CD4-positive, alpha-beta T cell (primary cell): ENCODE data around the gene PTPRN2. TPM values are rescaled to one million over a fixed set of nuclear protein-coding genes. Genes with fewer than 3 reads are reported as not detected.
A peak's percentile ranks its signal among the peaks of the same experiment; 100 is the strongest.

Experiments
- ATAC-seq: fragments of 200-7000 bp; cut with Tn5 transposase; one replicate; pipeline ENCODE4 v1.10.0; 2022; ENCODE audit warnings: mild to moderate bottlenecking; ENCODE audit not compliant: poor library complexity
- CTCF ChIA-PET: fragments of 350-600 bp; sonication (Branson Sonifier 250); formaldehyde crosslinking; loops from one replicate; lab custom pipeline; 2021; ENCODE audit warnings: antibody characterized with exemption, inconsistent platforms; lab: Charles Lee
- POLR2A ChIA-PET: fragments of 350-600 bp; sonication (Branson Sonifier 250); formaldehyde crosslinking; loops from one replicate; lab custom pipeline; 2021; ENCODE audit warnings: antibody characterized with exemption, inconsistent platforms; lab: Charles Lee
- DNase-seq, 14 experiments: peaks; one replicate each; pipeline ENCODE4 v3.0.0-alpha.2; 2013 to 2020; ENCODE audit warnings: mixed read lengths in 2 of 14
- H3K27ac ChIP-seq, 2 donors: one replicate each; pipeline versions ENCODE4 v1.5.1 to v1.7.0; 2013; ENCODE audit warnings: low read length in 2 of 2, low read depth in 1 of 2, mild to moderate bottlenecking in 1 of 2
- H3K27me3 ChIP-seq, 2 experiments: 1 replicate in 1 of 2; 2 replicates in 1 of 2; pipeline versions ENCODE4 v1.6.1 to v1.7.0; 2013; ENCODE audit warnings: low read length in 2 of 2, control low read depth in 1 of 2, mild to moderate bottlenecking in 1 of 2, moderate library complexity in 1 of 2; ENCODE audit not compliant: insufficient read depth in 2 of 2, control insufficient read depth in 1 of 2
- H3K36me3 ChIP-seq: one replicate; pipeline ENCODE4 v1.6.1; 2013; ENCODE audit warnings: low read length, control low read depth; ENCODE audit not compliant: insufficient read depth
- H3K4me1 ChIP-seq: one replicate; pipeline ENCODE4 v1.6.1; 2013; ENCODE audit warnings: low read length, control low read depth; ENCODE audit not compliant: insufficient read depth
- H3K4me3 ChIP-seq: one replicate; pipeline ENCODE4 v1.5.1; 2013; ENCODE audit warnings: mild to moderate bottlenecking, low read length, moderate library complexity
- H3K9me3 ChIP-seq, 2 experiments: 1 replicate in 1 of 2; 2 replicates in 1 of 2; pipeline versions ENCODE4 v1.6.1 to v1.7.0; 2013; ENCODE audit warnings: low read length in 2 of 2, mild to moderate bottlenecking in 2 of 2, control low read depth in 1 of 2, moderate library complexity in 1 of 2; ENCODE audit not compliant: control insufficient read depth in 1 of 2, insufficient read depth in 1 of 2
- H3K27ac Mint-ChIP-seq: one replicate; pipeline ENCODE4 v1.8.0; 2020; ENCODE audit warnings: mixed read lengths
- H3K27me3 Mint-ChIP-seq: one replicate; pipeline ENCODE4 v1.8.0; 2021; ENCODE audit warnings: mixed read lengths
- H3K36me3 Mint-ChIP-seq: one replicate; pipeline ENCODE4 v1.8.0; 2021; ENCODE audit warnings: low read depth, mixed read lengths
- H3K4me1 Mint-ChIP-seq: one replicate; pipeline ENCODE4 v1.8.0; 2021; ENCODE audit warnings: low read depth, mixed read lengths
- H3K4me3 Mint-ChIP-seq: one replicate; pipeline ENCODE4 v1.8.0; 2020; ENCODE audit warnings: mild to moderate bottlenecking, mixed read lengths
- H3K9me3 Mint-ChIP-seq: one replicate; pipeline ENCODE4 v1.8.0; 2020; ENCODE audit warnings: mixed read lengths
- intact Hi-C, 2 experiments: fragments of 100-400 bp; cut with DNase I in 1 of 2; cut with micrococcal nuclease in 1 of 2; formaldehyde crosslinking; loops; one replicate each; pipeline versions ENCODE4 v1.15.1 to v1.9.0; 2023 to 2025; cut with DNase I, micrococcal nuclease
- total RNA-seq, 174 experiments: library from RNA in 2 of 174; stranded (reverse) in 2 of 174; gene quantifications; one replicate each; pipeline ENCODE4 v1.2.3 and lab custom pipeline; 2021 to 2026
- TF ChIP-seq, protein P1 (sequence below): fragments of 200-600 bp; IDR thresholded peaks from one replicate; pipeline ENCODE4 v1.8.0; 2022; ENCODE audit warnings: antibody characterized with exemption, mild to moderate bottlenecking

PTPRN2 gene
- total RNA-seq, 2 experiments from 2014 or later, result 0.34 to 0.44 TPM

DNA sequence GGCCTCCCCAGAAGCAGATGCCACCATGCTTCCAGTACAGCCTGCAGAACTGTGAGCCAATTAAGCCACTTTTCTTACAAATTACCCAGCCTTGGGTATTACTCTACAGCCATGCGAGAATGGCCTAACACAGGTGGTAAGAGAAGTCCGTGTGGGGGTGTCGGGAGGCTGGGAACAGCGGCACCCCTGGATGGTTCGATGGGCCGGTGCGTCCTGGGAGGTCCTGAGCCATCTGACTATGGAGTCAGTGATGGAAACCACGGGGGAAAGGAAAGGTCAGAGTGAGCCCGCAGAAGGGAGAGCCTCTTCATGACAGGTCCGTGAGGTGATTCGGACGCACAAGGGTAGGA lies 2.5 kb upstream of the PTPRN2 start:
- Histone ChIP-seq H3K4me3 (no peak overlapping the region), H3K27me3 (peaks cover 19 to 25% of the 10 kb centered on the region in 2 experiments), H3K4me1 (peaks cover 15% of the 10 kb centered on the region), H3K27ac (no peak overlapping the region), H3K36me3 (no peaks in the 10 kb centered on the region), H3K9me3 (peaks cover 0 to 53% of the 10 kb centered on the region in 2 experiments)
- peaks cover 29% of the 10 kb centered on the region for H3K27me3 Mint-ChIP-seq
- ATAC-seq (no peak), DNase-seq (no peak)
- peak overlapping the region; percentile 78 for H3K4me3 Mint-ChIP-seq
- H3K36me3 Mint-ChIP-seq, result no peaks in the 10 kb centered on the region
- TF ChIP-seq, protein P1, sequence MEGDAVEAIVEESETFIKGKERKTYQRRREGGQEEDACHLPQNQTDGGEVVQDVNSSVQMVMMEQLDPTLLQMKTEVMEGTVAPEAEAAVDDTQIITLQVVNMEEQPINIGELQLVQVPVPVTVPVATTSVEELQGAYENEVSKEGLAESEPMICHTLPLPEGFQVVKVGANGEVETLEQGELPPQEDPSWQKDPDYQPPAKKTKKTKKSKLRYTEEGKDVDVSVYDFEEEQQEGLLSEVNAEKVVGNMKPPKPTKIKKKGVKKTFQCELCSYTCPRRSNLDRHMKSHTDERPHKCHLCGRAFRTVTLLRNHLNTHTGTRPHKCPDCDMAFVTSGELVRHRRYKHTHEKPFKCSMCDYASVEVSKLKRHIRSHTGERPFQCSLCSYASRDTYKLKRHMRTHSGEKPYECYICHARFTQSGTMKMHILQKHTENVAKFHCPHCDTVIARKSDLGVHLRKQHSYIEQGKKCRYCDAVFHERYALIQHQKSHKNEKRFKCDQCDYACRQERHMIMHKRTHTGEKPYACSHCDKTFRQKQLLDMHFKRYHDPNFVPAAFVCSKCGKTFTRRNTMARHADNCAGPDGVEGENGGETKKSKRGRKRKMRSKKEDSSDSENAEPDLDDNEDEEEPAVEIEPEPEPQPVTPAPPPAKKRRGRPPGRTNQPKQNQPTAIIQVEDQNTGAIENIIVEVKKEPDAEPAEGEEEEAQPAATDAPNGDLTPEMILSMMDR, result no peak
- CTCF ChIA-PET, result no interaction called here
- peaks cover 14% of the 10 kb centered on the region for H3K4me1 Mint-ChIP-seq
- POLR2A ChIA-PET, result no interaction called here
- H3K27ac Mint-ChIP-seq, result no peak overlapping the region
- intact Hi-C loops, result no loop called here
- H3K9me3 Mint-ChIP-seq, result peaks cover 3% of the 10 kb centered on the region

DNA sequence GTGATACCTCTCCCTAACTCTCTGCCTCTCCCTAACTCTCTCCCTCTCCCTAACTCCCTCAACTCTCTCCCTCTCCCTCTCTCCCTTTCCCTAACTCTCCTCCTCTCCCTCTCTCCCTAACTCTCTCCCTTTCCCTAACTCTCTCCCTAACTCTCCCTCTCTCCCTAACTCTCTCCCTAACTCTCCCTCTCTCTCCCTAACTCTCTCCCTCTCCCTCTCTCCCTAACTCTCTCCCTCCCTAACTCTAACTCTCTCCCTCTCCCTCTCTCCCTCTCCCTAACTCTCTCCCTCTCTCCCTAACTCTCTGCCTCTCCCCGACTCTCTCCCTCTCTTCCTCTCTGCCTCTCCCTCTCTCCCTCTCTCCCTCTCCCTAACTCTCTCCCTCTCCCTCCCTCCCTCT lies 2.0 kb upstream of the PTPRN2 start:
- Mint-ChIP-seq H3K27ac (no peak overlapping the region), H3K4me1 (peaks cover 14% of the 10 kb centered on the region), H3K4me3 (no peak overlapping the region), H3K27me3 (peaks cover 34% of the 10 kb centered on the region), H3K36me3 (no peaks in the 10 kb centered on the region), H3K9me3 (peaks cover 3% of the 10 kb centered on the region)
- DNase-seq (no peak), ATAC-seq (no peak)
- TF ChIP-seq, protein P1, result no peak
- peaks cover 0 to 50% of the 10 kb centered on the region in 2 experiments for H3K9me3 ChIP-seq
- no peaks in the 10 kb centered on the region for H3K36me3 ChIP-seq
- ChIA-PET CTCF (no interaction called here), POLR2A (no interaction called here)
- intact Hi-C loops, result no loop called here
- peaks cover 15% of the 10 kb centered on the region for H3K4me1 ChIP-seq
- peaks cover 25 to 30% of the 10 kb centered on the region in 2 experiments for H3K27me3 ChIP-seq
- no peak overlapping the region for H3K27ac ChIP-seq
- H3K4me3 ChIP-seq, result no peak overlapping the region

DNA sequence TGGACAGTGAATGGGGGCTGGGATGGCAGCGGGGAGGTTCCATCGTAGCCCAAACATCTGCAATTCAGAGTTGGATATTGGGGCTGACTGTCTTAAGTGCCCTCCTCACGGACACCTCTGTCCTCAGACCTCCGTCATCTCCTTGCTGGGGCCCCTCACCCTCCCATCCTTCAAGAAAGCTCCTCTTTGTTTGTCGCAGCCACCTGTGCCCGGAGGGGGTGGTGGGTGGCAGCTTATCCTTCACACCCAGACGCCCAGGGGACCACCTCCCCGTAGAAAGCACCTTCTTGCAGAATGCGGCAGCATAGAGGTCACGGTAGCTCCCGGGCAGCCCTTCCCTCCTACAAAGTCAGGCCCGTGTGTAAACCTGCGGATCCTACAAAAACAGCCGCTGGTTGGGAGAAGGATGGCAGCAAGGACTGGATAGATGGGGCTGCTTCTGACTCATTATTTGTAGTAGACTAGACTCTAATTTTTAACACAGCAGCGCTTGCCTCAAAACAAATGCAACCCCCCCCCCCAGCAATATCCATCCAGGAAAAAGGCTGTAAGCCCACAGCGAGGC lies 1.3 kb upstream of the PTPRN2 start:
- CTCF ChIA-PET, result no interaction called here
- TF ChIP-seq, protein P1, result no peak
- intact Hi-C loops, result no loop called here
- Mint-ChIP-seq H3K36me3 (no peaks in the 10 kb centered on the region), H3K27ac (no peak overlapping the region), H3K4me3 (peak overlapping the region; percentile 66), H3K27me3 (peaks cover 41% of the 10 kb centered on the region), H3K9me3 (peaks cover 3% of the 10 kb centered on the region), H3K4me1 (peaks cover 14% of the 10 kb centered on the region)
- peaks cover 31 to 37% of the 10 kb centered on the region in 2 experiments for H3K27me3 ChIP-seq
- no peak overlapping the region for H3K27ac ChIP-seq
- DNase-seq (no peak), ATAC-seq (no peak)
- H3K36me3 ChIP-seq, result no peaks in the 10 kb centered on the region
- no peak overlapping the region for H3K4me3 ChIP-seq
- POLR2A ChIA-PET, result no interaction called here
- peaks cover 15% of the 10 kb centered on the region for H3K4me1 ChIP-seq
- peaks cover 0 to 44% of the 10 kb centered on the region in 2 experiments for H3K9me3 ChIP-seq
